Natural killer cell (primary cell): Measurements from ENCODE around the gene PTPRN2. TPM values are rescaled to one million over a fixed set of nuclear protein-coding genes. Genes with fewer than 3 reads are reported as not detected.

Experiments used
- ATAC-seq, 3 donors: fragments of 150-1000 bp in 2 of 3; fragments of 200-7000 bp in 1 of 3; cut with Tn5 transposase; 1 replicate in 1 of 3; 2 replicates in 2 of 3; pipeline ENCODE4 v1.10.0; 2021; ENCODE audit warnings: mild to moderate bottlenecking in 2 of 3, moderate library complexity in 2 of 3
- DNase-seq, 2 donors: peaks; one replicate each; pipeline versions ENCODE4 v3.0.0 to v3.0.0-alpha.2; 2013 to 2021; ENCODE audit warnings: mixed read lengths in 1 of 2
- H3K27ac ChIP-seq: one replicate; pipeline ENCODE4 v1.5.1; 2013; ENCODE audit warnings: mild to moderate bottlenecking, low read length
- H3K27me3 ChIP-seq: one replicate; pipeline ENCODE4 v1.6.1; 2013; ENCODE audit warnings: low read length; ENCODE audit not compliant: control insufficient read depth, insufficient read depth
- H3K36me3 ChIP-seq: one replicate; pipeline ENCODE4 v1.6.1; 2013; ENCODE audit warnings: low read length; ENCODE audit not compliant: control insufficient read depth, insufficient read depth
- H3K4me1 ChIP-seq: one replicate; pipeline ENCODE4 v1.6.1; 2013; ENCODE audit warnings: low read length; ENCODE audit not compliant: control insufficient read depth, insufficient read depth
- H3K4me3 ChIP-seq: one replicate; pipeline ENCODE4 v1.5.1; 2013; ENCODE audit warnings: low read length
- H3K9me3 ChIP-seq: one replicate; pipeline ENCODE4 v1.6.1; 2013; ENCODE audit warnings: low read length; ENCODE audit not compliant: control insufficient read depth, insufficient read depth
- H3K27ac Mint-ChIP-seq, 2 donors: one replicate each; pipeline ENCODE4 v1.8.0; 2022; ENCODE audit warnings: mild to moderate bottlenecking in 2 of 2, mixed read lengths in 2 of 2, moderate library complexity in 1 of 2
- H3K27me3 Mint-ChIP-seq, 2 donors: one replicate each; pipeline ENCODE4 v1.8.0; 2022; ENCODE audit warnings: low read depth in 2 of 2, mixed read lengths in 2 of 2
- H3K36me3 Mint-ChIP-seq: one replicate; pipeline ENCODE4 v1.8.0; 2022; ENCODE audit warnings: mixed read lengths
- H3K4me1 Mint-ChIP-seq, 2 donors: one replicate each; pipeline ENCODE4 v1.8.0; 2022; ENCODE audit warnings: mixed read lengths in 2 of 2
- H3K4me3 Mint-ChIP-seq: one replicate; pipeline ENCODE4 v1.8.0; 2022; ENCODE audit warnings: mild to moderate bottlenecking, moderate library complexity, mixed read lengths
- H3K9me3 Mint-ChIP-seq, 2 donors: one replicate each; pipeline ENCODE4 v1.8.0; 2022; ENCODE audit warnings: mixed read lengths in 2 of 2
- CTCF ChIP-seq: fragments of 200-600 bp; IDR thresholded peaks from one replicate; pipeline ENCODE4 v1.8.0; 2022; ENCODE audit warnings: antibody characterized with exemption
- WGBS: methylation state at CpG from one replicate; pipeline ENCODE4 v1.1.7; 2013; ENCODE audit warnings: missing lambda C conversion rate; ENCODE audit not compliant: insufficient coverage; 5-methylcytosine and 5-hydroxymethylcytosine counted together
- intact Hi-C: fragments of 100-400 bp; cut with micrococcal nuclease; formaldehyde crosslinking; loops from one replicate; pipeline ENCODE4 v1.14.2; 2022
- total RNA-seq, 4 donors: library from RNA; stranded (reverse); fragments of 120-200 nt in 1 of 4; gene quantifications; one replicate each; pipeline versions ENCODE4 v1.2.3 to v1.2.4, GENCODE V29; 2013 to 2022

The PTPRN2 gene
- total RNA-seq, 3 donors from 2014 or later (not counting 1 experiment from before 2014, with no cell fraction given), result 1.3 to 2.5 (median 1.9) TPM

- Histone ChIP-seq H3K27me3 (peaks cover 7% of the 10 kb centered on the region), H3K4me3 (no peak overlapping the region), H3K4me1 (no peaks in the 10 kb centered on the region), H3K27ac (no peak overlapping the region), H3K36me3 (no peaks in the 10 kb centered on the region), H3K9me3 (no peaks in the 10 kb centered on the region)
- 62% methylated on average over 8 of the region's 8 CpGs for WGBS
- H3K4me3 Mint-ChIP-seq, result no peak overlapping the region
- peaks cover 11 to 20% of the 10 kb centered on the region in 2 donors for H3K27me3 Mint-ChIP-seq
- intact Hi-C loops, result no loop called here
- no peaks in the 10 kb centered on the region for H3K9me3 Mint-ChIP-seq
- no peaks in the 10 kb centered on the region for H3K36me3 Mint-ChIP-seq
- TF ChIP-seq CTCF, result no peak
- ATAC-seq, result no peak
- no peak overlapping the region for H3K27ac Mint-ChIP-seq
- no peak for DNase-seq
- no peaks in the 10 kb centered on the region for H3K4me1 Mint-ChIP-seq
Observed at GRCh38 chr7:158567153-158567603, 20.4 kb downstream of the PTPRN2 start.

DNA sequence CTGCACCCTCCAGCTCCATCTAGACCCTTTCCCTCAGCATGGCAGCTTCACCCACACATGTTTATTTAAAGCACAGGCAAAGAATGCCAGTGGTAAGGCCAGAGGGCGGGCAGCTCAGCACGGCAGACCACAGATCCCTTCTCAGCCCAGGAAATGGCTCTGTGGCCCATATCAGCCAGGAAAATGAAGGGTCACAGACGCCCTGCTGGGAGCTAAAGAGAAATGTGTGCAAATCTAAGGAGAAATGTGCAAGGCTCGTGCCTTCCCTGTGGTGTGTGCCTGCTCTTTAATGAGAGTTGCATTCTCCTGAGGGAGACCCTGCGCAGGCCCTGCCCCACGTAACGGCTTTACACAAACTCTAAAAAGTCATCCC lies 23.0 kb downstream of the PTPRN2 start:
- intact Hi-C loops, result no loop called here
- peaks cover 7% of the 10 kb centered on the region for H3K27me3 ChIP-seq
- no peaks in the 10 kb centered on the region for H3K4me1 ChIP-seq
- Mint-ChIP-seq H3K4me3 (no peak overlapping the region), H3K4me1 (no peaks in the 10 kb centered on the region), H3K36me3 (no peaks in the 10 kb centered on the region), H3K27ac (no peak overlapping the region), H3K9me3 (no peaks in the 10 kb centered on the region), H3K27me3 (peaks cover 7 to 12% of the 10 kb centered on the region in 2 donors)
- no peak overlapping the region for H3K4me3 ChIP-seq
- no peak overlapping the region for H3K27ac ChIP-seq
- ATAC-seq (no peak), DNase-seq (no peak)
- H3K36me3 ChIP-seq, result no peaks in the 10 kb centered on the region
- WGBS, result 66% methylated on average over 5 of the region's 7 CpGs
- no peaks in the 10 kb centered on the region for H3K9me3 ChIP-seq
- no peak for TF ChIP-seq CTCF

DNA sequence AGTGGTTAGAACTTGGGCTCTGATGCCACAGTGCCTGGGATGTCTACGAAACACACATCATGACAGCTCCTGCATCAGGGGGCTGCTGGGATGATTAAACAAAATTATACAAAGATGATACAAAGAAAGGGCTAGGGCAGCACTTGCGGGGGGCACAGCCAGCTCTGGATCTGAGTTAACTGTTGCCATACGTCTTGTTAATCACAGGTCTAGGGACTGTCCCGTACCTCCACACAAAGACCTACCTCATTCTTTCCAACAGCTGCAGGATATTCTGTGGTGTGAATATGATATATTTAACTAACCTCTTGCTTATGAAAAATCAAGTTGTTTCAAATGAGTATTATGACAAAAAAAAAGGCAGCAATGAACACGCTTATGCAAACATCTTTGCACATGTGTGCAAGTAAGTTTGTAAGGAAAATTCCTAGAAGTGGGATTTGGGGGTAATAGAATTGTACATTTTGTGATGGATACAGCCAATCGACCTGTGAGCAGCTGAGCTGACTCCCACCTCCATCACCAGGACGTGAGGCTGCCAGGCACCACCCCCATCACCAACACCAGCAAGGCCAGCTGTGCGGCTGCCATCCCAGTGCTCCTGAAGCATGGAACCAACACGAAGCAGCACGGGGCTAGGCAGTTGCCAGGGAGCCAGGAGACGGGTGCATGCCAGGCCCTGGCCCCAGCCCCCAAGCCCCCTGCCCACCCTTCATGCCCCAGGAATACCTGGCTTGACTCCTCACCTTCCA lies 23.5 kb downstream of the PTPRN2 start:
- H3K4me3 ChIP-seq, result no peak overlapping the region
- Mint-ChIP-seq H3K4me3 (no peak overlapping the region), H3K9me3 (no peaks in the 10 kb centered on the region), H3K27ac (no peak overlapping the region), H3K27me3 (peaks cover 9 to 10% of the 10 kb centered on the region in 2 donors), H3K4me1 (no peaks in the 10 kb centered on the region), H3K36me3 (no peaks in the 10 kb centered on the region)
- intact Hi-C loops, result no loop called here
- peaks cover 4% of the 10 kb centered on the region for H3K27me3 ChIP-seq
- ATAC-seq, result no peak
- no peaks in the 10 kb centered on the region for H3K9me3 ChIP-seq
- DNase-seq, result no peak
- no peaks in the 10 kb centered on the region for H3K4me1 ChIP-seq
- no peak for TF ChIP-seq CTCF
- 69% methylated on average over 10 of the region's 11 CpGs for WGBS
- H3K27ac ChIP-seq, result no peak overlapping the region
- H3K36me3 ChIP-seq, result no peaks in the 10 kb centered on the region

DNA sequence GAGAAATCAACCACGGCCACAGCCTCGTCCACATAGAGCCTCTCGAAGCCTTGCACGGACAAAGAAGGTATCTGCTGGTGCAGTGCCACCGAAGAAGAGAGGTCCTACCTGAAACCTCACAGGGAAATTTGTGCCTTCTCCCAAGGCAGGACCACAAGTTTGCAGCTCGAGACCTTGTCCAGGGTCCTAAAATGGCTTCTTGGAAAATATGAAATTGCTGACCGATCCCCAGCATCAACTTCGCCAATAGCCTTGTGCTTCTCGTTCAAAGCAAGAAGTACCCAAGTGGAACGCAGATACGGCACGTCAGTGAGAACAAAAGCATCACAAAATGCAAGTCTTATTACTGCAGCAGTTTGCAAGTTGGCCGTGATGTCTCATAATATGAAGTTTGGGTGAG lies 24.6 kb downstream of the PTPRN2 start:
- DNase-seq (no peak), ATAC-seq (no peak)
- Mint-ChIP-seq H3K27me3 (peaks cover 6 to 10% of the 10 kb centered on the region in 2 donors), H3K4me3 (no peak overlapping the region), H3K27ac (no peak overlapping the region), H3K9me3 (no peaks in the 10 kb centered on the region), H3K4me1 (no peaks in the 10 kb centered on the region), H3K36me3 (no peaks in the 10 kb centered on the region)
- H3K4me3 ChIP-seq, result no peak overlapping the region
- intact Hi-C loops, result no loop called here
- H3K27ac ChIP-seq, result no peak overlapping the region
- no peaks in the 10 kb centered on the region for H3K36me3 ChIP-seq
- no peaks in the 10 kb centered on the region for H3K4me1 ChIP-seq
- no peaks in the 10 kb centered on the region for H3K9me3 ChIP-seq
- no peak for TF ChIP-seq CTCF
- H3K27me3 ChIP-seq, result peaks cover 2% of the 10 kb centered on the region
- 87% methylated on average over 13 of the region's 13 CpGs for WGBS
